ENCODE measurements around the gene LIN7B. TPM values are rescaled to one million over a fixed set of nuclear protein-coding genes. Genes with fewer than 3 reads are reported as not detected.

Gene LIN7B
- total and polyA plus RNA-seq, 9 of the 15 experiments (the other 6 are each of a cell fraction or from before 2014, with no cell fraction given) = 0.89 to 15.7 (median 4.0) TPM

GRCh38 chr19:49081273-49081672 is 32.9 kb upstream of the LIN7B start (continued):
- TF ChIP-seq REST (IDR thresholded peaks at IDR 0.05; ENCODE audit: borderline replicate concordance) = no peak
- no peak for TF ChIP-seq REST (CRISPR knock-in tag; IDR thresholded peaks at IDR 0.05; ENCODE audit: low read depth)
- TF ChIP-seq ZSCAN29 (IDR thresholded peaks at IDR 0.05) = no peak
- no peak for TF ChIP-seq ZBTB9 (CRISPR knock-in tag; IDR thresholded peaks at IDR 0.05)
- TF ChIP-seq ZNF232 (CRISPR knock-in tag; IDR thresholded peaks at IDR 0.05) = no peak
- TF ChIP-seq SRSF1 (IDR thresholded peaks at IDR 0.05; ENCODE audit: low read depth, low read length) = no peak
- TF ChIP-seq MCM5 (IDR thresholded peaks at IDR 0.05; ENCODE audit: low read depth) = no peak
- TF ChIP-seq CBFA2T2 (conservative IDR thresholded peaks at IDR 0.05) = 0 out of 2 replicates have a peak, but pooled peaks have one; percentile 35
- TF ChIP-seq CBFA2T3 (IDR thresholded peaks at IDR 0.05) = peak; percentile 62
- no peak for TF ChIP-seq MCM7 (IDR thresholded peaks at IDR 0.05)
- TF ChIP-seq U2AF1 (optimal IDR thresholded peaks at IDR 0.05; ENCODE audit: low read depth, low read length) = no peak
- no peak for TF ChIP-seq KLF13 (tag; IDR thresholded peaks at IDR 0.05; ENCODE audit: borderline replicate concordance, low read depth)
